SK-N-SH treated with all-trans-retinoic acid at 6 μM for 48 hours (cell line): ENCODE data around the gene LRRC28.

Experiments
- ARNTL ChIP-seq: fragments of 450-650 bp; formaldehyde crosslinking; IDR thresholded peaks from 2 replicates; pipeline ENCODE4 v1.5.0; 2020; ENCODE audit warnings: low read depth, mild to moderate bottlenecking, moderate library complexity, borderline replicate concordance
- BACH2 ChIP-seq: fragments of 250-450 bp; sonication (Bioruptor Pico); IDR thresholded peaks from 2 replicates; pipeline ENCODE4 v1.9.0; 2021; ENCODE audit warnings: mild to moderate bottlenecking, borderline replicate concordance
- CREB5 ChIP-seq: fragments of 250-450 bp; sonication (Bioruptor Pico); IDR thresholded peaks from 2 replicates; pipeline ENCODE4 v1.5.1; 2020; ENCODE audit warnings: low read depth, mild to moderate bottlenecking, moderate library complexity
- CSDC2 ChIP-seq: fragments of 250-450 bp; sonication (Bioruptor Pico); IDR thresholded peaks from 2 replicates; pipeline ENCODE4 v1.5.0; 2020; ENCODE audit warnings: mild to moderate bottlenecking, moderate library complexity
- ESRRG ChIP-seq: fragments of 250-450 bp; sonication (Bioruptor Pico); IDR thresholded peaks from 2 replicates; pipeline ENCODE4 v1.6.1; 2021; ENCODE audit warnings: mild to moderate bottlenecking
- GLIS3 ChIP-seq: fragments of 250-450 bp; sonication (Bioruptor Pico); IDR thresholded peaks from 2 replicates; pipeline ENCODE4 v1.5.0; 2020; ENCODE audit warnings: mild to moderate bottlenecking, moderate library complexity
- ISL1 ChIP-seq: fragments of 250-450 bp; sonication (Bioruptor Pico); IDR thresholded peaks from 2 replicates; pipeline ENCODE4 v2.1.2; 2022; ENCODE audit warnings: mild to moderate bottlenecking, moderate library complexity
- OSR1 ChIP-seq: fragments of 250-450 bp; sonication (Bioruptor Pico); IDR thresholded peaks from 2 replicates; pipeline ENCODE4 v1.8.0; 2022; ENCODE audit warnings: moderate library complexity, mild to moderate bottlenecking, inconsistent platforms
- PATZ1 ChIP-seq: fragments of 250-450 bp; sonication (Bioruptor Pico); IDR thresholded peaks from 2 replicates; pipeline ENCODE4 v1.8.0; 2020; ENCODE audit warnings: mild to moderate bottlenecking, moderate library complexity, borderline replicate concordance
- PPARA ChIP-seq: fragments of 250-450 bp; sonication (Bioruptor Pico); IDR thresholded peaks from 2 replicates; pipeline ENCODE4 v1.5.0; 2020; ENCODE audit warnings: mild to moderate bottlenecking, borderline replicate concordance
- ZFP3 ChIP-seq: fragments of 250-450 bp; sonication (Bioruptor Pico); IDR thresholded peaks from 2 replicates; pipeline ENCODE4 v1.5.0; 2020; ENCODE audit warnings: mild to moderate bottlenecking, moderate library complexity
- ZFP30 ChIP-seq: fragments of 450-650 bp; formaldehyde crosslinking; IDR thresholded peaks from 2 replicates; pipeline ENCODE4 v1.5.0; 2022; ENCODE audit warnings: mild to moderate bottlenecking, moderate library complexity
- ZNF70 ChIP-seq: fragments of 450-650 bp; formaldehyde crosslinking; IDR thresholded peaks from 2 replicates; pipeline ENCODE4 v1.5.0; 2020; ENCODE audit warnings: mild to moderate bottlenecking, moderate library complexity

- no peak for TF ChIP-seq ESRRG (CRISPR knock-in tag)
- TF ChIP-seq GLIS3: no peak
- TF ChIP-seq ZFP3: no peak
- no peak for TF ChIP-seq CREB5
- TF ChIP-seq CSDC2: no peak
- TF ChIP-seq OSR1: no peak
- TF ChIP-seq BACH2 (CRISPR knock-in tag): no peak
- no peak for TF ChIP-seq PATZ1
- TF ChIP-seq ISL1 (CRISPR knock-in tag): no peak
- no peak for TF ChIP-seq ZNF70
- TF ChIP-seq PPARA (CRISPR knock-in tag): no peak
- TF ChIP-seq ARNTL (CRISPR knock-in tag): no peak
- no peak for TF ChIP-seq ZFP30
Observed at GRCh38 chr15:99341786-99342185, 90.5 kb downstream of the LRRC28 start.
